Cardiac fibroblast (primary cell): ENCODE results near the gene ARPIN.
"Not testable (repeated sequence)": the region's sequence is repeated elsewhere in the genome, so short reads cannot be mapped to it uniquely, and the experiment has no call there.

Source experiments
- DNase-seq, 2 donors: peaks; one replicate each; pipeline versions ENCODE4 v3.0.0 to v3.0.0-alpha.2; 2010; ENCODE audit warnings: low read depth in 2 of 2
- H3K4me3 ChIP-seq, 2 donors: replicated peaks in 1 of 2; 1 replicate in 1 of 2; 2 replicates in 1 of 2; pipeline ENCODE4 v1.5.1; 2011; ENCODE audit warnings: low read depth in 2 of 2, low read length in 2 of 2, mild to moderate bottlenecking in 2 of 2, moderate library complexity in 1 of 2
- CTCF ChIP-seq: IDR thresholded peaks from one replicate; pipeline ENCODE4 v1.5.1; 2011; ENCODE audit warnings: low read depth, mild to moderate bottlenecking, low read length, inconsistent platforms

ARPIN gene

GRCh38 chr15:89939910-89940309 lies 27.2 kb upstream of the ARPIN start:
- no peak for TF ChIP-seq CTCF
- H3K4me3 ChIP-seq: no peak overlapping the region

GRCh38 chr15:89939377-89939776 lies 26.6 kb upstream of the ARPIN start:
- not testable (repeated sequence) for H3K4me3 ChIP-seq, DNase-seq

More at GRCh38 chr15:89939910-89940309, 27.2 kb upstream of the ARPIN start:
- DNase-seq: no peak

- DNase-seq: no peak
- no peak overlapping the region for H3K4me3 ChIP-seq
- TF ChIP-seq CTCF: no peak
Measured at GRCh38 chr15:89937365-89938350, 24.9 kb upstream of the ARPIN start.

GRCh38 chr15:89936786-89937265 lies 24.1 kb upstream of the ARPIN start:
- TF ChIP-seq CTCF: no peak
- no peak for DNase-seq
- no peak overlapping the region for H3K4me3 ChIP-seq

- no peak for DNase-seq
- H3K4me3 ChIP-seq: no peak overlapping the region
- no peak for TF ChIP-seq CTCF
Measured at GRCh38 chr15:89936051-89936785, 23.5 kb upstream of the ARPIN start.

GRCh38 chr15:89932880-89933279 lies 20.1 kb upstream of the ARPIN start:
- TF ChIP-seq CTCF: no peak
- H3K4me3 ChIP-seq: no peak overlapping the region
- no peak for DNase-seq

- no peak overlapping the region for H3K4me3 ChIP-seq
- DNase-seq: no peak
- TF ChIP-seq CTCF: no peak
Measured at GRCh38 chr15:89928421-89928820, 15.7 kb upstream of the ARPIN start.
